ENCODE data around the gene NIPBL. TPM values are rescaled to one million over a fixed set of nuclear protein-coding genes. Genes with fewer than 3 reads are reported as not detected.

NIPBL gene
- total RNA-seq, 1 donor from 2014 or later, result 88.6 TPM

- H3K9me3 Mint-ChIP-seq, result no peaks in the 10 kb centered on the region
- H3K27me3 Mint-ChIP-seq (ENCODE audit: low read depth), result no peaks in the 10 kb centered on the region
- H3K36me3 Mint-ChIP-seq, result peaks cover 5% of the 10 kb centered on the region
- no peak for DNase-seq (ENCODE audit: low spot score in 2 of 2, unreplicated experiment in 2 of 2)
- H3K4me1 Mint-ChIP-seq, result peaks cover 25% of the 10 kb centered on the region
- TF ChIP-seq, protein P1, sequence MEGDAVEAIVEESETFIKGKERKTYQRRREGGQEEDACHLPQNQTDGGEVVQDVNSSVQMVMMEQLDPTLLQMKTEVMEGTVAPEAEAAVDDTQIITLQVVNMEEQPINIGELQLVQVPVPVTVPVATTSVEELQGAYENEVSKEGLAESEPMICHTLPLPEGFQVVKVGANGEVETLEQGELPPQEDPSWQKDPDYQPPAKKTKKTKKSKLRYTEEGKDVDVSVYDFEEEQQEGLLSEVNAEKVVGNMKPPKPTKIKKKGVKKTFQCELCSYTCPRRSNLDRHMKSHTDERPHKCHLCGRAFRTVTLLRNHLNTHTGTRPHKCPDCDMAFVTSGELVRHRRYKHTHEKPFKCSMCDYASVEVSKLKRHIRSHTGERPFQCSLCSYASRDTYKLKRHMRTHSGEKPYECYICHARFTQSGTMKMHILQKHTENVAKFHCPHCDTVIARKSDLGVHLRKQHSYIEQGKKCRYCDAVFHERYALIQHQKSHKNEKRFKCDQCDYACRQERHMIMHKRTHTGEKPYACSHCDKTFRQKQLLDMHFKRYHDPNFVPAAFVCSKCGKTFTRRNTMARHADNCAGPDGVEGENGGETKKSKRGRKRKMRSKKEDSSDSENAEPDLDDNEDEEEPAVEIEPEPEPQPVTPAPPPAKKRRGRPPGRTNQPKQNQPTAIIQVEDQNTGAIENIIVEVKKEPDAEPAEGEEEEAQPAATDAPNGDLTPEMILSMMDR (IDR thresholded peaks at IDR 0.05; ENCODE audit: unreplicated experiment), result no peak
- peak overlapping the region; percentile 14 for H3K27ac Mint-ChIP-seq
- no peak overlapping the region for H3K4me3 Mint-ChIP-seq
Observed at GRCh38 chr5:36950586-36951457, 74.3 kb downstream of the NIPBL start.

- no peak overlapping the region for H3K27ac Mint-ChIP-seq
- H3K9me3 Mint-ChIP-seq, result no peaks in the 10 kb centered on the region
- peaks cover 13% of the 10 kb centered on the region for H3K36me3 Mint-ChIP-seq
- TF ChIP-seq, protein P1 (IDR thresholded peaks at IDR 0.05; ENCODE audit: unreplicated experiment), result no peak
- no peak overlapping the region for H3K4me3 Mint-ChIP-seq
- peaks cover 18% of the 10 kb centered on the region for H3K4me1 Mint-ChIP-seq
- H3K27me3 Mint-ChIP-seq (ENCODE audit: low read depth), result no peaks in the 10 kb centered on the region
- DNase-seq (ENCODE audit: low spot score in 2 of 2, unreplicated experiment in 2 of 2), result no peak
Observed at GRCh38 chr5:36953043-36953442, 76.5 kb downstream of the NIPBL start.

DNA sequence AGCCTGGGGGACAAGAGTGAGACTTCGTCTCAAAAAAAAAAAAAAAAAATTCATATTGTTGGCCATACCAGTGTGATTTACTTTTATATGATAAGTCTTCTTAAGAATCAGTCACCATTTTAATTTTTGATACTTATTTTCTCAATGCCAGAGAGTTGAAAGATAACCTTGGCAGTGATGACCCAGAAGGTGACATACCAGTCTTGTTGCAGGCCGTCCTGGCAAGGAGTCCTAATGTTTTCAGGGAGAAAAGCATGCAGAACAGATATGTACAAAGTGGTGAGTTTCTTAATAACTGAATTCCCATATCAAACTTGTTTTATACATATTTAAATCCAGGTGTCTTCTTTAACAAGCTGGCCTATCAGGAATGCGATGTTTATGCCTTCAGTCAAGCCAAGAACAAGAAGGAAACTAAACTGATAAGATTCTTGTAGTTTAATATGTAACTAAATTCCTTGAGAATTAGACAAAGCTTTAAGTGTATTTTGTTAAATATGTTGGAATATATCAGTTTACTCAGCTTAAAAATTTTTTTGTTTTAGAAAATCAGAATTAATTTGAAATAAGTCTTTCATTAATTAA, 81.5 kb downstream of the NIPBL start:
- H3K36me3 Mint-ChIP-seq, result peaks cover 16% of the 10 kb centered on the region
- no peak overlapping the region for H3K27ac Mint-ChIP-seq
- peaks cover 4% of the 10 kb centered on the region for H3K4me1 Mint-ChIP-seq
- TF ChIP-seq, protein P1 (IDR thresholded peaks at IDR 0.05; ENCODE audit: unreplicated experiment), result no peak
- H3K27me3 Mint-ChIP-seq (ENCODE audit: low read depth), result no peaks in the 10 kb centered on the region
- H3K9me3 Mint-ChIP-seq, result no peaks in the 10 kb centered on the region
- DNase-seq (ENCODE audit: low spot score in 2 of 2, unreplicated experiment in 2 of 2), result no peak
- H3K4me3 Mint-ChIP-seq, result no peak overlapping the region

DNA sequence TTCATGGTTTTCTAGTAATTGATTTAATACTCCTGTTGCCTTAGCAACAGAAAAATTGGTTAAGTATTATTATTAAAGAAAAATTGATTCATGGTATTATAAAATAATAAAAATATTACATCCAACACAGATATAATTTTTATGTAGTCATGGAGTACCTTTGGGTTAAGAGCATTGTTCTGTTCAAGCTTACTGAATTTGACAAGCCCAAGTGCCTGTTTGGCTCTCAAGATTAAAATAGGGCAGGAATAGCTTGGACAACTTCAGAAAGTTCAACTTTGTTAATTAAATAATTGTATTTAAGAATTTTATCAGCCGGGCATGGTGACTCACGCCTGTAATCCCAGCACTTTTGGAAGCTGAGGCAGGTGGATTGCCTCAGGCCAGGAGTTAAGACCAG, 82.0 kb downstream of the NIPBL start:
- Mint-ChIP-seq H3K36me3 (peaks cover 16% of the 10 kb centered on the region), H3K4me1 (peaks cover 4% of the 10 kb centered on the region), H3K27ac (no peak overlapping the region), H3K27me3 (ENCODE audit: low read depth) (no peaks in the 10 kb centered on the region), H3K9me3 (no peaks in the 10 kb centered on the region), H3K4me3 (no peak overlapping the region)
- TF ChIP-seq, protein P1 (IDR thresholded peaks at IDR 0.05; ENCODE audit: unreplicated experiment), result no peak
- no peak for DNase-seq (ENCODE audit: low spot score in 2 of 2, unreplicated experiment in 2 of 2)

DNA sequence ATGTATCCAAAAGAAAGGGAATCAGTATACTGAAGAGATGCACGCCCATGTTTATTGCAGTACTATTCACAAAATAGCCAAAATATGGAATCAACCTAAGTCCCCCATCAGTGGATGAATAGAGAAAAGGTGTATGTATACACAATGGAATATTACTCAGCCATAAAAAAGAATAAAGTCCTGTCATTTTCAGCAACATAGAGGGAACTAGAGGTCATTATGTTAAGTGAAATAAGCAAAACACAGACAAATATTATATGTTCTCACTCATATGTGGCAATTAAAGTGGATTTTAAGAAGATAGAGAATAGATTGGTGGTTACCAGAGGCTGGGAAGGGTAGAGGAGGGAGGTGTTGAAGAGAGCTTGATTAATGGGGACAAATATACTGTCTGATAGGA, 88.6 kb downstream of the NIPBL start:
- Mint-ChIP-seq H3K4me1 (peaks cover 2% of the 10 kb centered on the region), H3K36me3 (peaks cover 27% of the 10 kb centered on the region), H3K27ac (no peak overlapping the region), H3K9me3 (peaks cover 11% of the 10 kb centered on the region), H3K27me3 (ENCODE audit: low read depth) (no peaks in the 10 kb centered on the region), H3K4me3 (no peak overlapping the region)
- no peak for DNase-seq (ENCODE audit: low spot score in 2 of 2, unreplicated experiment in 2 of 2)
- TF ChIP-seq, protein P1 (IDR thresholded peaks at IDR 0.05; ENCODE audit: unreplicated experiment), result no peak

Data from mesothelial cell of epicardium (in vitro differentiated cells).